Measurements from ENCODE around the gene PSD4. TPM values are rescaled to one million over a fixed set of nuclear protein-coding genes. Genes with fewer than 3 reads are reported as not detected.
A peak's percentile ranks its signal among the peaks of the same experiment; 100 is the strongest.

PSD4 gene
- total RNA-seq, 1 donor = 4.7 TPM

DNA sequence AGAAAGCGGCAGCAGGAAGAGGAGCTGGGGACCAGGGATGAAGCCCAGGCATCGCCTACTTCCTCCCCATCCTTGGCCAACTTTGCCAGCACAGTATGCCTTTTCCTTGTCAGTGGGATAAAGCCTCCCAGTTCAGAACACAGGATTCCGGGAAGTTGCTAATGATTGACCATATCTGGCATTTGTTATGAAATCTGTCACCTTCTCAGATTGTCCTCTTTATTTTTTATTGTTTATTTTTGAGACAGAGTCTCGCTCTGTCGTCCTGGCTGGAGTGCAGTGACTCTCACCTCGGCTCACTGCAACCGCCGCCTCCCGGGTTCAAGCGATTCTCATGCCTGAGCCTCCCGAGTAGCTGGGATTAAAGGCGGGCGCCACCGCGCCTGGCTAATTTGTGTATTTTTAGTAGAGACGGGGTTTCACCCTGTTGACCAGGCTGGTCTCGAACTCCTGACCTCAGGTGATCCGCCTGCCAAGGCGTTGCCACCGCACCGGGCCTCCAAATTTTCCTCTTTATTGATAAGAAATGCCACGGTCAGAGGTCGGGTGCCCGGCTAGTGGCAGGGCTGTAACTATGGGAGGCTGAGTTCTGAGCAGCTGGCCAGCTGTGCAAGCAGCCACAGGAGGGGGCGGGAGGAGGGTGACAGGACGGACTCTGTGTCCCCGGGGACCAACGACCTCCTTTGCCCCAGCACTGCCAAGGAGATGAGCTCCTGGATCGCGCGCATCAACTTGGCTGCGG is 24.4 kb downstream of the PSD4 start:
- TF ChIP-seq, protein P1, sequence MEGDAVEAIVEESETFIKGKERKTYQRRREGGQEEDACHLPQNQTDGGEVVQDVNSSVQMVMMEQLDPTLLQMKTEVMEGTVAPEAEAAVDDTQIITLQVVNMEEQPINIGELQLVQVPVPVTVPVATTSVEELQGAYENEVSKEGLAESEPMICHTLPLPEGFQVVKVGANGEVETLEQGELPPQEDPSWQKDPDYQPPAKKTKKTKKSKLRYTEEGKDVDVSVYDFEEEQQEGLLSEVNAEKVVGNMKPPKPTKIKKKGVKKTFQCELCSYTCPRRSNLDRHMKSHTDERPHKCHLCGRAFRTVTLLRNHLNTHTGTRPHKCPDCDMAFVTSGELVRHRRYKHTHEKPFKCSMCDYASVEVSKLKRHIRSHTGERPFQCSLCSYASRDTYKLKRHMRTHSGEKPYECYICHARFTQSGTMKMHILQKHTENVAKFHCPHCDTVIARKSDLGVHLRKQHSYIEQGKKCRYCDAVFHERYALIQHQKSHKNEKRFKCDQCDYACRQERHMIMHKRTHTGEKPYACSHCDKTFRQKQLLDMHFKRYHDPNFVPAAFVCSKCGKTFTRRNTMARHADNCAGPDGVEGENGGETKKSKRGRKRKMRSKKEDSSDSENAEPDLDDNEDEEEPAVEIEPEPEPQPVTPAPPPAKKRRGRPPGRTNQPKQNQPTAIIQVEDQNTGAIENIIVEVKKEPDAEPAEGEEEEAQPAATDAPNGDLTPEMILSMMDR (IDR thresholded peaks at IDR 0.05; ENCODE audit: insufficient read depth, low read depth, low read length) = no peak
- H3K4me3 ChIP-seq (ENCODE audit: low read depth, low read length) = peak overlapping the region; percentile 71
- DNase-seq (ENCODE audit: low read depth) = no peak

DNA sequence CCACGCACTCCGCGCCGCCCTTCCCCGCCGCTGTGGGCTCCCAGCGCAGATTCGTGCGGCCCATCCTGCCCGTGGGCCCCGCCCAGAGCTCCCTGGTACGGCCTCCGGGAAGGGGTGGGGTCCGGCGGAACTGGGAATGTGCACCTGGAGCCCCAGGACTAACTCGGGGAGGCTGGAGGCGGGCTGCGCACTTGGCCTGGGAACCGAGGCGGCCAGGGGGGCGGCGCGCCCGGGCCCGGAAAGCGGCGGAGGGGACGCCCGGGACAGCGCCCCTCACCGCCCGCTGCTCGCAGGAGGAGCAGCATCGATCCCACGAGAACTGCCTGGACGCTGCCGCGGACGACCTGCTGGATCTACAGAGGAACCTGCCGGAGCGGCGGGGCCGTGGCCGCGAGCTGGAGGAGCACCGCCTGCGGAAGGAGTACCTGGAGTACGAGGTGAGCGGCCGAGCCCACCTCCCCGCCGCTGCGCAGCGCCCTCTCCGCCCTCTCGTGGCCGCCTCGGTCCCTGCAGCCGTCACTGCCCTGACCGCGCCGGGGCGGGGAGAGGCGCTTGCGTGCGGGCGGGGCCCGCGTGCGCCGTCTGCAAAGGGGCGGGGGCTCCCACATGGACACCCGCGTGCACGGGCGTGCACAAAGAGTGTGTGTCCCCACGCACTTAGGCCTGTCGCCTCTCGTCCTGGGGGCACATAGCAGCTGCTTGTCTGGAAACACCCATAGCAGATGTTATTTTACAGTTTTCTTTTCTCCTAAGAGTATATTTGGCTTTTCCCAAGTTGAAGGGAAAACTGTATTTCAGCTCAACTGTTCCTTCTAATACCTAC is 25.2 kb downstream of the PSD4 start:
- peak; percentile 62 for DNase-seq (ENCODE audit: low read depth)
- peak overlapping the region; percentile 71 for H3K4me3 ChIP-seq (ENCODE audit: low read depth, low read length)
- TF ChIP-seq, protein P1 (IDR thresholded peaks at IDR 0.05; ENCODE audit: insufficient read depth, low read depth, low read length) = peak; percentile 81

DNA sequence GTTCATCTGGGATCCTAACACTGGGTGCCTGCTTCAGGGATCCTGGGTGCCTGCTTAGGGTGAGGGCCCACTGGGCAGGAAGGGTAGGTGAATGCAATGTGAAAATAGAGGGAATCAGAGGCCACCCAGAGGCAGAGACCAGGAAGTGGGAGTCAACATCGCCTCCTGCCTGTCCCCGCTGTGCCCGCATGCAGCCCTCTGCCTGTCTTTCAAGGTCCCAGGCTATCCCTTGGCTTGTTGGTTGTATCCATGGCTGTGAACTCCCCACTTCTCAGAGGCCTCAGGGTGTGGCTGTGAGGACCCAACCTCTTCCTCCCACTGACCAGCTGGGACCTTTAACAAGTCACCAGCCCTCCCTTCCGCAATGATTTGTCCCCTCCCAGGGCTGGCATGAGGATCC is 26.5 kb downstream of the PSD4 start:
- H3K4me3 ChIP-seq (ENCODE audit: low read depth, low read length) = no peak overlapping the region
- TF ChIP-seq, protein P1 (IDR thresholded peaks at IDR 0.05; ENCODE audit: insufficient read depth, low read depth, low read length) = peak; percentile 5
- DNase-seq (ENCODE audit: low read depth) = no peak

DNA sequence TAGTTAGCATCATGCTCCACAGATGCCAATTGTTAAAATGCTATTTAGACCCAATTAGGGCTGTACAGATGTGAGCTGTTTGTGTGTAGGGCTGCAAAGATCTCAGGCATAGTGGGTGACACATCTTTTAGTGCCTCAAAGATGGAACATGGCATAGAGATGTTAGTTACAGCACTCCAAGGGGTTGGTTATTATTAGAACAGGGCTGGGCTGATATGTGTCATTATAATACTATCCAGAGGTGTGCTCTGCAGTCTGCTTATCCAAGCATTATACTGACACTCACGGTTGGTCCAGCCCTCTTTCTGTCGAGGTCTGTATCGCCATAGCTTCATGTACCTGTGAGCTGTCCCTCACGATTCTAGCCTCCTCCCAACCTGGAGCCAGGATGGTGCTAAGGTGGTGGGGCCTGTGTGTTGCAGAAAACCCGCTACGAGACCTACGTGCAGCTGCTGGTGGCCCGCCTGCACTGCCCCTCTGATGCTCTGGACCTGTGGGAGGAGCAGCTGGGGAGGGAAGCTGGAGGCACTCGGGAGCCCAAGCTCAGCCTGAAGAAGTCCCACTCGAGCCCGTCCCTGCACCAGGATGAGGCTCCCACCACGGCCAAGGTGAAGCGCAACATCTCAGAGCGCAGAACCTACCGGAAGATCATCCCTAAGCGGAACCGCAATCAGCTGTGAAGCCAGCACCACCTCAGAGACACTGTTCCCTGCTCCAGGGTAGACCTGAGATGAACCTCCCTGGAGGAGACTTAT is 27.1 kb downstream of the PSD4 start:
- TF ChIP-seq, protein P1 (IDR thresholded peaks at IDR 0.05; ENCODE audit: insufficient read depth, low read depth, low read length) = no peak
- no peak overlapping the region for H3K4me3 ChIP-seq (ENCODE audit: low read depth, low read length)
- no peak for DNase-seq (ENCODE audit: low read depth)

DNA sequence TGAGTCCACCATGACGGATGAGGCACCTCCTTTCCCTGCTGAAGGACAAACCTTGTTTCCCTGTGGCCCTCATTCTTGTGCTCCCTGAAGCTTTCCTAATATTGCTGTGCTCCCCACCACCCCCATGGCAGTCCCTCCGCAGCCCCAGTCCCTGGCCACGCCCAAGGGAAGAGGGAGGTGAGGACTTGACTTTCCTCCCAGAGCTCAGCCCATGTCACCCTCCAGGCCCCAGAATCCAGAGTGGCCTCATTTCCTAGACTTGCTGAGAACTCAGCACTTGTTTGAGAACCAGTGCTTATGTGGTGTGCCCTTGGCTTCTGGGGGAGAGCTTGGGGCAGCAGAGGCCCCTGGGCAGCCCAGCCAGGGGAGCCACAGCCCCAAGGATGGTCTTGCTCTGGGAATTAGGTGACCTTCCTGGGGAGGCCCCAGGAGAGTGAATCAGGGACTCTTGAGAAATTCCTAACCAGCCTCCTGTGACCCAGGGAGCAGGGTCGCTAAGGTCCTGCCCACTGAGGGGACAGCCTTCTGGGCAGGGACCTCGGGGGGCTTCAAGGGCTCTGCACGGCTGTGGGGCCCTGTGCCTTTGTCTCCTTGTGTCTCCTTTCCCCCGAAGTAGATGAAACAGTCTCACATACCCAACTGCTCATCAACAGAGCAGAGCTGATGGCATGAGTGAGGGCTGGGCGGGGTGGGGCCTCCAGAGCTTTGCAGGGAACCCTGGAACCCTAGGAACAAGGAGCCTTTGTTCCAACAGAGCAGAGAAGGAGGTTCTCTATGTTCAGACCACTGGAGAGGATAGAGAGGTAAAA is 27.9 kb downstream of the PSD4 start:
- no peak overlapping the region for H3K4me3 ChIP-seq (ENCODE audit: low read depth, low read length)
- no peak for DNase-seq (ENCODE audit: low read depth)
- TF ChIP-seq, protein P1 (IDR thresholded peaks at IDR 0.05; ENCODE audit: insufficient read depth, low read depth, low read length) = no peak
